ENCODE data around the gene AHNAK2.

Gene AHNAK2

GRCh38 chr14:105015905-105016304 is 37.7 kb upstream of the AHNAK2 start:
- TF ChIP-seq GATA3 (IDR thresholded peaks at IDR 0.05; ENCODE audit: low read depth, low read length) (no peak), GATA2 (IDR thresholded peaks at IDR 0.05; ENCODE audit: low read depth, low read length) (no peak)

GRCh38 chr14:105015242-105015641 is 37.1 kb upstream of the AHNAK2 start:
- no peak for TF ChIP-seq GATA2 (IDR thresholded peaks at IDR 0.05; ENCODE audit: low read depth, low read length)

- no peak for TF ChIP-seq GATA3 (IDR thresholded peaks at IDR 0.05; ENCODE audit: low read depth, low read length)
- no peak for TF ChIP-seq GATA2 (IDR thresholded peaks at IDR 0.05; ENCODE audit: low read depth, low read length)
Measured at GRCh38 chr14:105014631-105015030, 36.5 kb upstream of the AHNAK2 start.

- TF ChIP-seq GATA2 (IDR thresholded peaks at IDR 0.05; ENCODE audit: low read depth, low read length) (no peak), GATA3 (IDR thresholded peaks at IDR 0.05; ENCODE audit: low read depth, low read length) (no peak)
Measured at GRCh38 chr14:105014032-105014431, 35.9 kb upstream of the AHNAK2 start.

GRCh38 chr14:105013150-105013785 is 35.1 kb upstream of the AHNAK2 start:
- no peak for TF ChIP-seq GATA3 (IDR thresholded peaks at IDR 0.05; ENCODE audit: low read depth, low read length)
- TF ChIP-seq GATA2 (IDR thresholded peaks at IDR 0.05; ENCODE audit: low read depth, low read length) = no peak

GRCh38 chr14:105012171-105012985 is 34.2 kb upstream of the AHNAK2 start:
- no peak for TF ChIP-seq GATA2 (IDR thresholded peaks at IDR 0.05; ENCODE audit: low read depth, low read length)

GRCh38 chr14:105011312-105011990 is 33.3 kb upstream of the AHNAK2 start:
- TF ChIP-seq GATA2 (IDR thresholded peaks at IDR 0.05; ENCODE audit: low read depth, low read length) = no peak
- no peak for TF ChIP-seq GATA3 (IDR thresholded peaks at IDR 0.05; ENCODE audit: low read depth, low read length)

GRCh38 chr14:105010891-105011291 is 32.7 kb upstream of the AHNAK2 start:
- TF ChIP-seq GATA3 (IDR thresholded peaks at IDR 0.05; ENCODE audit: low read depth, low read length) = no peak
- TF ChIP-seq GATA2 (IDR thresholded peaks at IDR 0.05; ENCODE audit: low read depth, low read length) = no peak

GRCh38 chr14:105010106-105010505 is 31.9 kb upstream of the AHNAK2 start:
- TF ChIP-seq GATA2 (IDR thresholded peaks at IDR 0.05; ENCODE audit: low read depth, low read length) (no peak), GATA3 (IDR thresholded peaks at IDR 0.05; ENCODE audit: low read depth, low read length) (no peak)

GRCh38 chr14:105007593-105008264 is 29.6 kb upstream of the AHNAK2 start:
- TF ChIP-seq GATA2 (IDR thresholded peaks at IDR 0.05; ENCODE audit: low read depth, low read length) = no peak
- TF ChIP-seq GATA3 (IDR thresholded peaks at IDR 0.05; ENCODE audit: low read depth, low read length) = no peak

GRCh38 chr14:105006831-105007592 is 28.8 kb upstream of the AHNAK2 start:
- TF ChIP-seq GATA3 (IDR thresholded peaks at IDR 0.05; ENCODE audit: low read depth, low read length) = no peak
- TF ChIP-seq GATA2 (IDR thresholded peaks at IDR 0.05; ENCODE audit: low read depth, low read length) = no peak

GRCh38 chr14:105005929-105006830 is 28.0 kb upstream of the AHNAK2 start:
- TF ChIP-seq GATA2 (IDR thresholded peaks at IDR 0.05; ENCODE audit: low read depth, low read length) = no peak
- no peak for TF ChIP-seq GATA3 (IDR thresholded peaks at IDR 0.05; ENCODE audit: low read depth, low read length)
